Renal cortical epithelial cell (primary cell): ENCODE results near the gene NCOA1. TPM values are rescaled to one million over a fixed set of nuclear protein-coding genes. Genes with fewer than 3 reads are reported as not detected.
A peak's percentile ranks its signal among the peaks of the same experiment; 100 is the strongest.

Experiments
- DNase-seq: peaks from one replicate; pipeline ENCODE4 v3.0.0-alpha.2; 2011; ENCODE audit warnings: low read depth
- total RNA-seq: library from RNA; depleted of rRNA; stranded (reverse); fragments of >200 nt; gene quantifications from 2 replicates; pipeline ENCODE4 v1.2.3, GENCODE V29; 2014

Gene NCOA1
- total RNA-seq, 1 donor from 2014 or later = 22.3 TPM

DNA sequence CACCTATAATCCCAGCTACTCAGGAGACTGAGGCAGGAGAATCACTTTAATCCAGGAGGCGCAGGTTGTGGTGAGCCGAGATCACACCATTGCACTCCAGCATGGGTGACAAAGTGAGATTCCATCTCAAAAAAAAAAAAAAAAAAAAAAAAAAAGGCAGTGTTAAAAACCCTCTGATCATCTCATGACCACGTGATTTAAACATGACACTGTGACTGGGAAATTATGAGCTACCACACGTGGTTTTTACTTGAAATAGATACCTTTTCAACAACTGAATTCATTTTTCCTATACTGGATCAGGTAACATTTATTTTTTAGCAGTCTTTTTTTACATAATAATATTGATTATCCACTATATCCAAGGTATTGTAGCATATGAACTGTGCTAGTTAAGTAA lies 199.5 kb downstream of the NCOA1 start:
- DNase-seq = no peak

DNA sequence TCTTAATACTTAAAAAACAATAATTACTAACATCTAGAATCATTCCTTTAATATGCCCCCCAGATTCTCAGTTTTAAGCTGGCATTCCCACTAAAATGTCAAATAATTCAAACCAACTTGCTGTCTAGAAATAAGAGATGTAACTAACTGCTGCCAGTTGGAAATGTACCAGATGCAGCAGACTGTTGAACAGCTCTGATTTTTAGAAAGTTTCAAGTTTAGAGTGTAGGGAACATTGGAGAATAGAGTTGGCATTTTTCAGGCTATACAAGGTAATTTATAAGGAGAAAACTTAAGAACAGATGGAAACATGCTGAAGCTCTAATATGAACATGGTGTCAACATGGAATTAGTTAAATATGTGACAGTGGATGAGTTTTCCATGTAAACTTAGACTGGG lies 200.8 kb downstream of the NCOA1 start:
- DNase-seq = no peak

- no peak for DNase-seq
Observed at GRCh38 chr2:24697792-24698191, 206.7 kb downstream of the NCOA1 start.

DNA sequence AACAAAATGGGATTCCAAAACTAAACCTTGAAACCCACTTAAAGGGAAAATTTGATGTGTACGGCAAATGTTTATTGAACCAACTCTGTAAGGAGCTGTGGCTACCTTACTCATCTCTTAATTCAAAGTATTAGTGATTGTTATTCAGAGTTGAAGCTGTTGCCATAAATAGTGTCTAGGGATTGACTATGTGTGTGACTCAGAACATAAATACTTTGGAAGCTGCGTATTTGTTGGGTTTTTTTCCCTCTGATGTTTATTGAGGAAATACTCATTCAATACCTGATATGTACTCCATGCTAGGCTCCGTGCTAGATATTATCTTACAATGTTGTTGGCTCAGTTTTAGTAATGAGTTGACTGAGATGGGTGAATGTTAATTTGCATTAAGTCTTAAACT lies 211.7 kb downstream of the NCOA1 start:
- peak; percentile 92 for DNase-seq

GRCh38 chr2:24704692-24705091 lies 213.6 kb downstream of the NCOA1 start:
- DNase-seq = no peak

GRCh38 chr2:24707143-24707542 lies 216.1 kb downstream of the NCOA1 start:
- no peak for DNase-seq

- no peak for DNase-seq
Observed at GRCh38 chr2:24708537-24709152, 217.6 kb downstream of the NCOA1 start.

DNA sequence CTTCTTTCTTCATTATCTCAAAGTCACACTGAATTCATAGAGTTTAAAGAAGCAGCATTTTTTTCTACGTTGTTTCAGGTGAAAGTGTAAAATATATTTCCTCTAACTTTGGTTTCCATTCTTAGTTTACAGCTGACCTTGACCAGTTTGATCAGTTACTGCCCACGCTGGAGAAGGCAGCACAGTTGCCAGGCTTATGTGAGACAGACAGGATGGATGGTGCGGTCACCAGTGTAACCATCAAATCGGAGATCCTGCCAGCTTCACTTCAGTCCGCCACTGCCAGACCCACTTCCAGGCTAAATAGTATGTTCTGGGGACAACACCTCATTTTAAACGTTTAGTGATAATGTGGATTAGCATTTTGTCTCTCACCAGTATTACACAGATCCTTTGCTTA lies 219.8 kb downstream of the NCOA1 start:
- no peak for DNase-seq

DNA sequence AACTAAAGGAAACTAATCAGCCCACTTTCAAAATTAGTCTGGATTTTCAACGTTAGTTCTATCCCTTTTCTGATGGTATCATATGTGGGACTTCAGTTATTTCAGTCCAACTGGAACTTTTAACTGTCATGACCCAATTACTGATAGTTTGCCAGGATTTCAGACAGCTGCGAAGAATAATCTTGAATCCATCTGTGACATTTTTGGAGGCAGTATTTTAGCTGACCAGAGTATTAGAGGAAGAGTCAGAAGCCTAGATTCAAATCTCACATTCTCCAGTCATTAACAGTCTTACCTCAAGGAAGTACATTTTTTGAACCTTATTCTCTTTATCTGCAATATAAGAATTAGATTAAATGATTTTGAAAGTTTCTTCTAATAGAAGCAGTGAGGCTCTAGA lies 220.8 kb downstream of the NCOA1 start:
- DNase-seq = no peak

DNA sequence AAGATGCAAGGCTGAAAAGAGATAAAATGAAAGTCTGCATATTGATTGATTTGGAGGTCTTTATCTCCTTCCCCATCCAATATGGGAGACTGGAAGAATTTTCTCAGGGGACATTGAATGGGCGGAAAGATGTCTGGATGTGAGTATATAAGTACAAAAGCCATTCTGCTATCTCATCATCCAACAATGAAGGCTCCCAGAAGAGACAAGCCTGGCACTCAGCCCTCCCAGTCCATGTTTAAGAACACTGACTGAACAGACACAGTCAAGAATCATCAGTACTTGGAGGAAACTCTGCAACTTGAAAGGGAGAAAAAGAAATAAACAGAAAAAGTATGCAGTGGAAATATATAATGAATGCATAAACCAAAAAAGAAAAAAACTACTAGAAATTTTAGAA lies 221.2 kb downstream of the NCOA1 start:
- no peak for DNase-seq

- no peak for DNase-seq
Observed at GRCh38 chr2:24717263-24717951, 226.4 kb downstream of the NCOA1 start.

GRCh38 chr2:24720310-24720709 lies 229.3 kb downstream of the NCOA1 start:
- no peak for DNase-seq

GRCh38 chr2:24721470-24721869 lies 230.4 kb downstream of the NCOA1 start:
- peak; percentile 97 for DNase-seq

GRCh38 chr2:24722141-24722790 lies 231.2 kb downstream of the NCOA1 start:
- DNase-seq = peak; percentile 61

DNA sequence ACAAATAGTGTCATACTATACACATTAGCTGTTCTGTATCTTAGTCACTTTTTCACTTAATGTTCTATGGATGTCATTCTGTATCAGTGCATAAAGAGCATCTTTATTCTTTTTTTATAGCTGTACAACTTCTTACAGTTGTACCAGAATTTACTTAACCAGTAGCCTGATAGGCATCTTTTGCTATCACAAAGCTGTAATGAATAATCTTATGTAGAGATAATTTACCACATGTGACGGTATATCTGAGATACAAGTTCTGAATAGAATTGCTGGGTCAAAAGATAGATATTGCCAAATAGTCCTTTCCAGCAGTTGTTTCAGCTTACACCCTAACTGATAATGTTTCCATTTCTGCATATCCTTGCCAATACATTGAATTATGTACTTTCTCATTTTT lies 232.1 kb downstream of the NCOA1 start:
- DNase-seq = no peak

DNA sequence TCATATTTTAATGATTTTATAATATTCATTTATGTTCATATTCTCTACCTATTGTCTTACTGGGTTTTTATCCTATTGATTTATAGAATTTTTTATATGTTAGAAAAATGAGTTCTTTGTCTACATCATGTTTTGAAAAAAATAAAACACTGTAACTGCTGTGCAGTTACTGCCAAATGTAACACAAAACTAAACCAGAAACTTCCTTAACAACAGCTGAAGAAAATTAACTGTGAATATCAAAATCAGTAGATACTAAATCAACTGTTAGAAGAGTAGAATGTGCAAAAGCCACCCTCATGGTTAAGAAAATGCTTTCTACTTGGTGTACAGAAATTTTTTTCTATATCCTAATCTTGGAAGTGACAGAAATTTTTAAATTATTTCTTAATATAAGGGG lies 232.6 kb downstream of the NCOA1 start:
- DNase-seq = no peak

DNA sequence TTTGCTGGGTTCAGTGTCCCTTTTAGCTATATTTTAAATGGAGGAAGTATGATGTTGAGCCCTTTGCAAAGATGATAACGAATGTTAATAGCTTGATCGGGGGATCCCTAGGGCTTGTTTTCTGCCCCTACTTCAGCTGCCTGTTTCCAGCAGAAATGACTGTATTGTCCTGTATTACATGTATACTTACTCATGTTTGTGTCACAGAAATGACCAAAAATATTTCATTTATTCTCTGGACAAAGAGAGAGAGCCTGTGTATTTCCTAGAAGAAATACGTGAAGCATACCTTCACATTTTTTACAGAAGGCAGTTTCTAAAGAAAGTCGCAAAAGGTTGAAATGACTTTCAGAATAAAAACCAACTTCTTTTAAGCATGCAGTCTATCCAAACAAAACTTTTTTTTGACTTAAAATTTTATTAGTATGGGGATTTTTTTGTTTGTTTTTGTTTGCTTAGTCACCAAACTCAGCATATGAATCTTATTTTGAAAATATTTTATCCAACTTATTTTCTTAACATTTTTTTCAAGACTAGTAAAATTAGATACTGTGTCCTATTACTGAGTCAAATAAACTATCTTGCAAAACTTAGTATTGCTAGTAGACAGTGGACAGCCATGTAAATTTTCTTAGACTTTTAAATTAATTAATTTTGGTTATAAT lies 233.2 kb downstream of the NCOA1 start:
- DNase-seq = no peak

- DNase-seq = no peak
Observed at GRCh38 chr2:24725956-24726355, 234.9 kb downstream of the NCOA1 start.

DNA sequence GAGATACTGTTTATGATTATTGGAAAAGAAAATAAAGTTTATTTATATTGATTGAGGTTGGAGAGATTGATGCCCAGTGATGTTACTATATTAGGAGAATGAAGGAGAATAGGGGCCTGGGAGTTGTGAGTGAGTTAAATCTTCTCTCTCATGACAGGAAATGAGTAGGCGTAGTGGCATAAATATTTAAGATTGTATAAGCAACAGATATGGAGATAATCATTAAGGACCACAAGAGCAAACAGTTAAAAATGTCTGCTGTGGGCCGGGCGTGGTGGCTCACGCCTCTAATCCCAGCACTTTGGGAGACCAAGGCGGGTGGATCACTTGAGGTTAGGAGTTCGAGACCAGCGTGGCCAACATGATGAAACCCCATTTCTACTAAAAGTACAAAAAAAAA lies 239.4 kb downstream of the NCOA1 start:
- no peak for DNase-seq

DNA sequence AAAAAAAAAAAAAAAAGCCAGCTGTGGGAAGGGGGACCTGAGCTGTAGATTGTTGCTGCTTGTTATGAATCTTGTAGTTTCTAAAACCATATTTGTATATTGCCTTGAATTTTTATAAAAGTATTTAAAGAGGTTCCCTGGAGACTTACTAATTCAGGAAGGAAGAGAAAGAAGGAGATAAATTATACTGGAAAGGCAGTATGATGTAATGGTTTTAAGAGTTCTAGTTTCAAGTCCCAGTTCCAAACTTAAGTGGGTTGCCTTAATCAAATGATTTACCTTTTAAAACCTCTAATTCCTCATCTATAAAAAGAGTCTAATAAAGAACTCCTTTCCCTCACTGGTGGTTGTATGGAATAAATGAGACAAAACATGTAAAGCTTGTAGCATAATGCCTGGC lies 240.0 kb downstream of the NCOA1 start:
- DNase-seq = no peak

DNA sequence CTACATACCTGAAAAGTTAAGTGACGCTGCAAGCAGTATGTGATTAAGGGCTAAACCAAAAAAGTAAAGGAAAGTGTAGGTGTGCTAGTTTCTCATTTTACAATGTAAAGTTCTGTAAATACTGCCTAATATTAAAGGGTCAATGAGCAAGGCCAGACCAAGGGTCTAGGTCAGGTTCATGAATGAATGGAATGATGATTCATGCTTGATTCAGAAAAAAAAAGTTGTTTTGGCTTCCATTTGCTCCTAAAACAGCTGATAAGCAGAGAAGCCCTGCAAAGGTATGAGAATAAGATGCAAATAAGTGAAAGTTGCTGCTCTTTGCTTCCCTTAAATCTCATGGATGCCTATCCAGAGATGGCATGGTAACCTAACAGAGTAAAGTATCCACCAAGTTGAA lies 240.9 kb downstream of the NCOA1 start:
- peak; percentile 15 for DNase-seq

- no peak for DNase-seq
Observed at GRCh38 chr2:24734741-24735140, 243.7 kb downstream of the NCOA1 start.
